OCI-LY7 (cell line): ENCODE measurements around the gene FAM210B. TPM values are rescaled to one million over a fixed set of nuclear protein-coding genes. Genes with fewer than 3 reads are reported as not detected.

ENCODE experiments used
- BruUV-seq: library from RNA; stranded (reverse); fragments of 400-500 nt; replicated peaks from 2 replicates; lab custom pipeline; 2021; lab: Mats Ljungman, UMichigan
- CTCF ChIA-PET: fragments of 300-600 bp; sonication (Branson Sonifier 250); formaldehyde crosslinking; loops from one replicate; lab custom pipeline; 2022; ENCODE audit warnings: antibody characterized with exemption; ENCODE audit not compliant: unreplicated experiment; lab: Charles Lee
- POLR2A ChIA-PET: fragments of 300-600 bp; sonication (Branson Sonifier 250); formaldehyde crosslinking; loops from one replicate; lab custom pipeline; 2022; ENCODE audit warnings: antibody characterized with exemption; lab: Charles Lee
- DNase-seq: peaks from one replicate; pipeline ENCODE4 v3.0.0-alpha.2; 2015; ENCODE audit warnings: low spot score
- H2AFZ ChIP-seq: fragments of 200-600 bp; sonication (generic), shearing (Covaris generic); 2 replicates; pipeline ENCODE4 v1.6.1; 2014; ENCODE audit warnings: mild to moderate bottlenecking, antibody characterized with exemption, low read length, moderate library complexity
- H3K27ac ChIP-seq: fragments of 200-600 bp; sonication (generic); 2 replicates; pipeline ENCODE4 v1.5.1; 2014; ENCODE audit warnings: mixed run types, low read depth, mild to moderate bottlenecking, moderate library complexity, low read length, inconsistent platforms; ENCODE audit not compliant: poor library complexity, severe bottlenecking
- H3K36me3 ChIP-seq: fragments of 200-600 bp; sonication (generic); 2 replicates; pipeline ENCODE4 v1.6.1; 2014; ENCODE audit warnings: mild to moderate bottlenecking, antibody characterized with exemption, low read length, moderate library complexity, mixed read lengths; ENCODE audit not compliant: insufficient read depth
- H3K4me1 ChIP-seq: fragments of 200-600 bp; sonication (generic); 2 replicates; pipeline ENCODE4 v1.5.1; 2014; ENCODE audit warnings: mild to moderate bottlenecking, low read length; ENCODE audit not compliant: insufficient read depth, poor library complexity, severe bottlenecking
- H3K4me2 ChIP-seq: fragments of 200-600 bp; sonication (generic); 2 replicates; pipeline ENCODE4 v1.6.1; 2014; ENCODE audit warnings: mild to moderate bottlenecking, low read length
- H3K4me3 ChIP-seq: fragments of 200-600 bp; sonication (generic); 2 replicates; pipeline ENCODE4 v1.5.1; 2014; ENCODE audit warnings: mild to moderate bottlenecking, low read depth, low read length; ENCODE audit not compliant: poor library complexity, severe bottlenecking
- H3K79me2 ChIP-seq: fragments of 200-600 bp; sonication (generic); 2 replicates; pipeline ENCODE4 v1.6.1; 2016; ENCODE audit warnings: low read depth, mild to moderate bottlenecking, low read length, moderate library complexity, mixed read lengths; ENCODE audit not compliant: insufficient read depth
- H3K9me2 ChIP-seq: fragments of 200-600 bp; sonication (generic); 2 replicates; pipeline ENCODE4 v1.6.1; 2016; ENCODE audit warnings: mild to moderate bottlenecking, low read length, mixed read lengths; ENCODE audit not compliant: insufficient read depth
- H3K9me3 ChIP-seq: fragments of 200-600 bp; sonication (generic); 2 replicates; pipeline ENCODE4 v1.6.1; 2014; ENCODE audit warnings: mild to moderate bottlenecking, mixed run types, low read length, mixed read lengths
- H4K20me1 ChIP-seq: fragments of 200-600 bp; sonication (generic); 2 replicates; pipeline ENCODE4 v1.6.1; 2014; ENCODE audit warnings: mild to moderate bottlenecking, antibody characterized with exemption, low read length, moderate library complexity, mixed read lengths; ENCODE audit not compliant: insufficient read depth
- CTCF ChIP-seq: fragments of 200-600 bp; sonication (generic); conservative IDR thresholded peaks from 2 replicates; pipeline ENCODE4 v1.5.1; 2014; ENCODE audit warnings: mild to moderate bottlenecking, antibody characterized with exemption, low read length, moderate library complexity, mixed read lengths
- EZH2phosphoT487 ChIP-seq: fragments of 200-600 bp; sonication (generic); IDR thresholded peaks from 2 replicates; pipeline ENCODE4 v1.6.1; 2018; ENCODE audit warnings: low read depth, borderline replicate concordance, mild to moderate bottlenecking, mixed run types, antibody characterized with exemption, low read length, moderate library complexity, mixed read lengths
- intact Hi-C: fragments of 100-400 bp; cut with micrococcal nuclease; formaldehyde crosslinking; loops from one replicate; pipeline ENCODE4 v1.10.0; 2022; ENCODE audit not compliant: unreplicated experiment
- total RNA-seq, 2 experiments: library from RNA; depleted of rRNA in 1 of 2; stranded (reverse); fragments of >200 nt in 1 of 2; shearing (Covaris generic) in 1 of 2; gene quantifications; 2 replicates each; pipeline ENCODE4 v1.2.3, GENCODE V29; 2014 to 2022

Gene FAM210B
- total RNA-seq, 2 experiments from 2014 or later: 0.19 to 1.3 TPM

DNA sequence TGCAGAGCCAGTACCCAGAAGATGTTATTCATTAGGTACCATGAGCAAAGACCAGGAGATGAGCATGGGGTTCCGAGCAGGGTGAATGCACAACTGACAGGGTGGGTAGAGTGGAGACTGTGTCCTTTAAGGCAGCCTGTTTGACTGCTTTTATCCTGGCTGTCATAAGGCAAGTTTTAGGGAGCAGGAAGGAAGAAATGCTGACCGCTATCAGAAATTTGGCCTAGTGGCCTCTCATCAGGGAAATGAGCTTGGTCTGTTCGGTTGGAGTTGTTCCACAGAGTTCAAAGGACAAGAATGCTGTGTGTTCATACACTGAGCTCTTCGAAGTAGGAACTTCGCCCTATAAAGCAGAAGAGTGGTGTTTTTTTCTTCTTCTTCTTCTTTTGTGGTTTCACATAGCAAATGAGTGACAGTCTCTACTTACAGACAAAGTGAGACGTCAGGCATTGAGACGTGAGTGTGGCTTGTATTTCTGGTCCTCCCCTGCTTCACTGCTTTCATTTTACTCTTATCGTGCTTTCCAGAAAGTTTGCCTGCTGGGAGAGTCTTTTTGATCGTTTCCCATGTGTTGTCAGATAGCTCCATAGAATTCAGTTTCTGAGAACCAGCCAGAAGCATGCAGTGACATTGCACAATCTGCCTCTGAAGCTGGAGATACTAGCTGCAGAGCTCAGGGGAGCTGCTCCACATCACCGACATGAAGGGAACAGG, 53.1 kb downstream of the FAM210B start, which contains the start of gene CASS4:
Gene CASS4 (plus strand): TSS at position 502 of the 714 bp plus-strand sequence. CDS start 199 bp downstream, at position 701.
- Histone ChIP-seq H3K4me3 (no peak within 1 kb of the TSS), H3K36me3 (peaks cover 41% of the 10 kb centered on the region), H3K4me1 (peaks cover 7% of the 10 kb centered on the region), H3K79me2 (no peaks in the 10 kb centered on the region), H4K20me1 (no peaks in the 10 kb centered on the region), H3K27ac (no peak within 1 kb of the TSS), H3K4me2 (no peak within 1 kb of the TSS), H2AFZ (0 out of 2 replicates have a peak within 1 kb of the TSS, but pooled peaks have one; percentile 9), H3K9me3 (no peaks in the 10 kb centered on the region), H3K9me2 (no peaks in the 10 kb centered on the region)
- ChIA-PET POLR2A (interaction anchor here (0.5 to 1.4 kb wide), 6 partner anchors 9 to 119 kb away, joined by 3 to 4 read pairs (median 4); no protein-coding TSS in a partner anchor), CTCF (no interaction called here)
- TF ChIP-seq CTCF (no peak), EZH2phosphoT487 (no peak)
- DNase-seq: no peak
- BruUV-seq: no TSS peak
- intact Hi-C loops: no loop called here

GRCh38 chr20:56412473-56412790, 53.7 kb downstream of the FAM210B start:
- H2AFZ ChIP-seq: no peak overlapping the region
- no peak for DNase-seq
- H3K9me2 ChIP-seq: no peaks in the 10 kb centered on the region
- intact Hi-C loops: no loop called here
- peaks cover 7% of the 10 kb centered on the region for H3K4me1 ChIP-seq
- TF ChIP-seq CTCF: no peak
- no peak for TF ChIP-seq EZH2phosphoT487
- no peak overlapping the region for H3K4me2 ChIP-seq
- no peak overlapping the region for H3K27ac ChIP-seq
- no peaks in the 10 kb centered on the region for H3K9me3 ChIP-seq
- H4K20me1 ChIP-seq: no peaks in the 10 kb centered on the region
- ChIA-PET CTCF (no interaction called here), POLR2A (interaction anchor here (0.5 to 1.4 kb wide), 6 partner anchors 8 to 118 kb away, joined by 3 to 4 read pairs (median 4); no protein-coding TSS in a partner anchor)
- BruUV-seq: no TSS peak
- H3K36me3 ChIP-seq: peaks cover 36% of the 10 kb centered on the region
- no peaks in the 10 kb centered on the region for H3K79me2 ChIP-seq
- H3K4me3 ChIP-seq: no peak overlapping the region

- H2AFZ ChIP-seq: no peak overlapping the region
- no peak for DNase-seq
- no TSS peak for BruUV-seq
- ChIA-PET POLR2A (interaction anchor here (0.6 to 1.4 kb wide), 6 partner anchors 11 to 1308 kb away, joined by 3 to 7 read pairs (median 4); no protein-coding TSS in a partner anchor), CTCF (no interaction called here)
- H3K36me3 ChIP-seq: peaks cover 31% of the 10 kb centered on the region
- no peak overlapping the region for H3K4me3 ChIP-seq
- no peak overlapping the region for H3K27ac ChIP-seq
- H3K4me1 ChIP-seq: peaks cover 7% of the 10 kb centered on the region
- H3K9me2 ChIP-seq: no peaks in the 10 kb centered on the region
- intact Hi-C loops: no loop called here
- no peak overlapping the region for H3K4me2 ChIP-seq
- no peaks in the 10 kb centered on the region for H3K79me2 ChIP-seq
- TF ChIP-seq CTCF: no peak
- TF ChIP-seq EZH2phosphoT487: no peak
- no peaks in the 10 kb centered on the region for H3K9me3 ChIP-seq
- H4K20me1 ChIP-seq: no peaks in the 10 kb centered on the region
Observed at GRCh38 chr20:56412949-56413348, 54.2 kb downstream of the FAM210B start.
